C4-2B (cell line): ENCODE data around the gene POU6F2.

Source experiments
- ZFX ChIP-seq: fragments of 450-650 bp; IDR thresholded peaks from 2 replicates; pipeline ENCODE4 v1.6.1; 2017
- TF ChIP-seq, protein P1 (sequence below): fragments of 450-650 bp; conservative IDR thresholded peaks from 2 replicates; pipeline ENCODE4 v1.5.1; 2017; ENCODE audit warnings: mild to moderate bottlenecking

DNA sequence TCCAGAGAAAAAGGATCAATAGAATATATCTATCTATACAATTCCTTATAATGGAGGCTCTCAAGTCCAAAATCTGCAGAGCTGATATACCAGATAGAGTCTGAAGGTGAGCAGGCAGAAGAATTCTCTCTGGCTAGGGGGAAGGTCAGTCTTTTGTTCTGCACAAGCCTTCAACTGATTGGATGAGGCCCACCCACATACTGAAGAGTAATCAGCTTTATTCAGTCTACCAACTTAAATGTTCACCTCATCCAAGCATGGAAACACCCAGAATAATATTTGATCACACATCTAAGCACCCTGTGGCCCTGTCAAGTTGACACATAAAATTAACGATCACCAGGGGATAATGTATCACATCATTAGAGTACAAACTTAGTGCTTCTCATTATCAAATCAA is 394.7 kb downstream of the POU6F2 start:
- TF ChIP-seq, protein P1, sequence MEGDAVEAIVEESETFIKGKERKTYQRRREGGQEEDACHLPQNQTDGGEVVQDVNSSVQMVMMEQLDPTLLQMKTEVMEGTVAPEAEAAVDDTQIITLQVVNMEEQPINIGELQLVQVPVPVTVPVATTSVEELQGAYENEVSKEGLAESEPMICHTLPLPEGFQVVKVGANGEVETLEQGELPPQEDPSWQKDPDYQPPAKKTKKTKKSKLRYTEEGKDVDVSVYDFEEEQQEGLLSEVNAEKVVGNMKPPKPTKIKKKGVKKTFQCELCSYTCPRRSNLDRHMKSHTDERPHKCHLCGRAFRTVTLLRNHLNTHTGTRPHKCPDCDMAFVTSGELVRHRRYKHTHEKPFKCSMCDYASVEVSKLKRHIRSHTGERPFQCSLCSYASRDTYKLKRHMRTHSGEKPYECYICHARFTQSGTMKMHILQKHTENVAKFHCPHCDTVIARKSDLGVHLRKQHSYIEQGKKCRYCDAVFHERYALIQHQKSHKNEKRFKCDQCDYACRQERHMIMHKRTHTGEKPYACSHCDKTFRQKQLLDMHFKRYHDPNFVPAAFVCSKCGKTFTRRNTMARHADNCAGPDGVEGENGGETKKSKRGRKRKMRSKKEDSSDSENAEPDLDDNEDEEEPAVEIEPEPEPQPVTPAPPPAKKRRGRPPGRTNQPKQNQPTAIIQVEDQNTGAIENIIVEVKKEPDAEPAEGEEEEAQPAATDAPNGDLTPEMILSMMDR: no peak
- TF ChIP-seq ZFX: no peak
